ENCODE results near the gene JAKMIP3.

JAKMIP3 gene

GRCh38 chr10:132069122-132069848 is 3.5 kb downstream of the JAKMIP3 start:
- DNase-seq (no peak), ATAC-seq (ENCODE audit: insufficient read depth, low read depth) (no peak)
- TF ChIP-seq EZH2 (IDR thresholded peaks at IDR 0.05; ENCODE audit: borderline replicate concordance, low read depth, low read length, severe bottlenecking) (no peak), CTCF (IDR thresholded peaks at IDR 0.05; ENCODE audit: borderline replicate concordance, extremely low read depth, low read length, poor library complexity, severe bottlenecking) (no peak)
- no peak overlapping the region for H3K9ac ChIP-seq (ENCODE audit: low read depth, low read length)
- H3K4me1 ChIP-seq (ENCODE audit: insufficient read depth, low read length) = no peaks in the 10 kb centered on the region
- H3K9me3 ChIP-seq (ENCODE audit: insufficient read depth, low read length, severe bottlenecking) = no peaks in the 10 kb centered on the region
- H3K79me2 ChIP-seq (ENCODE audit: insufficient read depth, low read length) = no peaks in the 10 kb centered on the region
- H3K4me3 ChIP-seq (ENCODE audit: low read depth in 1 of 2, low read length in 2 of 2) = no peak overlapping the region
- no peaks in the 10 kb centered on the region for H3K27me3 ChIP-seq (ENCODE audit: insufficient read depth, low read length, poor library complexity)
- H3K36me3 ChIP-seq (ENCODE audit: insufficient read depth, low read length) = no peaks in the 10 kb centered on the region
- 0 out of 2 replicates have a peak, but pooled peaks cover 2% of the 10 kb centered on the region for H4K20me1 ChIP-seq (ENCODE audit: insufficient read depth, low read length)
- no peak overlapping the region for H3K27ac ChIP-seq (ENCODE audit: low read length)
- H2AFZ ChIP-seq (ENCODE audit: low read depth, low read length) = no peak overlapping the region
- no peak overlapping the region for H3K4me2 ChIP-seq (ENCODE audit: insufficient read depth, low read length)

GRCh38 chr10:132069849-132070182 is 4.1 kb downstream of the JAKMIP3 start:
- ATAC-seq (ENCODE audit: insufficient read depth, low read depth) (no peak), DNase-seq (no peak)
- no peak overlapping the region for H3K4me2 ChIP-seq (ENCODE audit: insufficient read depth, low read length)
- no peaks in the 10 kb centered on the region for H3K27me3 ChIP-seq (ENCODE audit: insufficient read depth, low read length, poor library complexity)
- H3K9me3 ChIP-seq (ENCODE audit: insufficient read depth, low read length, severe bottlenecking) = no peaks in the 10 kb centered on the region
- no peaks in the 10 kb centered on the region for H4K20me1 ChIP-seq (ENCODE audit: insufficient read depth, low read length)
- H3K4me1 ChIP-seq (ENCODE audit: insufficient read depth, low read length) = no peaks in the 10 kb centered on the region
- no peak overlapping the region for H3K9ac ChIP-seq (ENCODE audit: low read depth, low read length)
- TF ChIP-seq EZH2 (IDR thresholded peaks at IDR 0.05; ENCODE audit: borderline replicate concordance, low read depth, low read length, severe bottlenecking) (no peak), CTCF (IDR thresholded peaks at IDR 0.05; ENCODE audit: borderline replicate concordance, extremely low read depth, low read length, poor library complexity, severe bottlenecking) (no peak)
- no peak overlapping the region for H3K27ac ChIP-seq (ENCODE audit: low read length)
- H2AFZ ChIP-seq (ENCODE audit: low read depth, low read length) = no peak overlapping the region
- H3K79me2 ChIP-seq (ENCODE audit: insufficient read depth, low read length) = no peaks in the 10 kb centered on the region
- H3K36me3 ChIP-seq (ENCODE audit: insufficient read depth, low read length) = no peaks in the 10 kb centered on the region
- H3K4me3 ChIP-seq (ENCODE audit: low read depth in 1 of 2, low read length in 2 of 2) = no peak overlapping the region

- Histone ChIP-seq H3K27me3 (ENCODE audit: insufficient read depth, low read length, poor library complexity) (no peaks in the 10 kb centered on the region), H3K79me2 (ENCODE audit: insufficient read depth, low read length) (no peaks in the 10 kb centered on the region), H3K9me3 (ENCODE audit: insufficient read depth, low read length, severe bottlenecking) (no peaks in the 10 kb centered on the region), H3K4me2 (ENCODE audit: insufficient read depth, low read length) (no peak overlapping the region), H2AFZ (ENCODE audit: low read depth, low read length) (no peak overlapping the region), H3K4me1 (ENCODE audit: insufficient read depth, low read length) (no peaks in the 10 kb centered on the region), H4K20me1 (ENCODE audit: insufficient read depth, low read length) (no peaks in the 10 kb centered on the region), H3K27ac (ENCODE audit: low read length) (no peak overlapping the region), H3K9ac (ENCODE audit: low read depth, low read length) (no peak overlapping the region), H3K36me3 (ENCODE audit: insufficient read depth, low read length) (no peaks in the 10 kb centered on the region), H3K4me3 (ENCODE audit: low read depth in 1 of 2, low read length in 2 of 2) (no peak overlapping the region)
- ATAC-seq (ENCODE audit: insufficient read depth, low read depth) (no peak), DNase-seq (no peak)
- TF ChIP-seq CTCF (IDR thresholded peaks at IDR 0.05; ENCODE audit: borderline replicate concordance, extremely low read depth, low read length, poor library complexity, severe bottlenecking) (no peak), EZH2 (IDR thresholded peaks at IDR 0.05; ENCODE audit: borderline replicate concordance, low read depth, low read length, severe bottlenecking) (no peak)
Measured at GRCh38 chr10:132070724-132071123, 5.0 kb downstream of the JAKMIP3 start.
